HEK293 (cell line): ENCODE measurements around the gene RETN.

Experiments used
- GFI1B ChIP-seq: fragments of 450-650 bp; formaldehyde crosslinking; IDR thresholded peaks from 2 replicates; pipeline ENCODE4 v1.5.1; 2016; ENCODE audit warnings: missing biosample characterization, missing genetic modification characterization
- GLI2 ChIP-seq: fragments of 450-650 bp; formaldehyde crosslinking; IDR thresholded peaks from 2 replicates; pipeline ENCODE4; 2017; ENCODE audit warnings: missing biosample characterization, missing genetic modification characterization, low read depth, borderline replicate concordance
- KLF10 ChIP-seq: fragments of 450-650 bp; IDR thresholded peaks from 2 replicates; pipeline ENCODE4 v1.5.1; 2018; ENCODE audit warnings: missing biosample characterization, mild to moderate bottlenecking, missing genetic modification characterization
- OSR2 ChIP-seq: fragments of 450-650 bp; formaldehyde crosslinking; IDR thresholded peaks from 2 replicates; pipeline ENCODE4 v1.5.1; 2016; ENCODE audit warnings: missing biosample characterization, missing genetic modification characterization
- OVOL3 ChIP-seq: fragments of 450-650 bp; formaldehyde crosslinking; IDR thresholded peaks from 2 replicates; pipeline ENCODE4 v1.5.1; 2016; ENCODE audit warnings: missing biosample characterization, missing genetic modification characterization
- REST ChIP-seq: fragments of 450-650 bp; formaldehyde crosslinking; IDR thresholded peaks from 2 replicates; pipeline ENCODE4 v1.5.1; 2016; ENCODE audit warnings: missing biosample characterization, missing genetic modification characterization
- SCRT1 ChIP-seq: fragments of 450-650 bp; formaldehyde crosslinking; IDR thresholded peaks from 2 replicates; pipeline ENCODE4 v1.5.1; 2016; ENCODE audit warnings: missing biosample characterization, missing genetic modification characterization, borderline replicate concordance
- SCRT2 ChIP-seq: fragments of 450-650 bp; formaldehyde crosslinking; IDR thresholded peaks from 2 replicates; pipeline ENCODE4 v1.5.1; 2016; ENCODE audit warnings: missing biosample characterization, missing genetic modification characterization
- ZBTB1 ChIP-seq: fragments of 450-650 bp; formaldehyde crosslinking; IDR thresholded peaks from 2 replicates; pipeline ENCODE4 v1.5.1; 2016; ENCODE audit warnings: missing biosample characterization, missing genetic modification characterization
- ZBTB44 ChIP-seq: fragments of 450-650 bp; IDR thresholded peaks from 2 replicates; pipeline ENCODE4 v1.5.1; 2018; ENCODE audit warnings: missing biosample characterization, mild to moderate bottlenecking, missing genetic modification characterization
- ZBTB48 ChIP-seq: fragments of 450-650 bp; formaldehyde crosslinking; IDR thresholded peaks from 2 replicates; pipeline ENCODE4 v1.5.1; 2016; ENCODE audit warnings: missing biosample characterization, missing genetic modification characterization
- ZEB2 ChIP-seq: fragments of 450-650 bp; formaldehyde crosslinking; IDR thresholded peaks from 2 replicates; pipeline ENCODE4 v1.5.1; 2016; ENCODE audit warnings: missing biosample characterization, missing genetic modification characterization
- ZFP69B ChIP-seq: fragments of 450-650 bp; formaldehyde crosslinking; IDR thresholded peaks from 2 replicates; pipeline ENCODE4 v1.5.1; 2016; ENCODE audit warnings: missing biosample characterization, missing genetic modification characterization
- ZNF114 ChIP-seq: fragments of 450-650 bp; formaldehyde crosslinking; IDR thresholded peaks from 2 replicates; pipeline ENCODE4 v1.5.0; 2017; ENCODE audit warnings: missing biosample characterization, missing genetic modification characterization
- ZNF133 ChIP-seq: fragments of 450-650 bp; formaldehyde crosslinking; IDR thresholded peaks from 2 replicates; pipeline ENCODE4 v1.5.1; 2016; ENCODE audit warnings: missing biosample characterization, missing genetic modification characterization
- ZNF146 ChIP-seq: fragments of 450-650 bp; formaldehyde crosslinking; IDR thresholded peaks from 2 replicates; pipeline ENCODE4 v1.5.1; 2016; ENCODE audit warnings: missing biosample characterization, missing genetic modification characterization
- ZNF324 ChIP-seq: fragments of 450-650 bp; formaldehyde crosslinking; IDR thresholded peaks from 2 replicates; pipeline ENCODE4 v1.5.1; 2016; ENCODE audit warnings: missing biosample characterization, missing genetic modification characterization
- ZNF548 ChIP-seq: fragments of 450-650 bp; formaldehyde crosslinking; IDR thresholded peaks from 2 replicates; pipeline ENCODE4 v1.5.1; 2016; ENCODE audit warnings: missing biosample characterization, missing genetic modification characterization
- ZNF580 ChIP-seq: fragments of 450-650 bp; formaldehyde crosslinking; IDR thresholded peaks from 2 replicates; pipeline ENCODE4 v1.5.1; 2016; ENCODE audit warnings: missing biosample characterization, missing genetic modification characterization
- ZNF623 ChIP-seq: fragments of 450-650 bp; formaldehyde crosslinking; IDR thresholded peaks from 2 replicates; pipeline ENCODE4 v1.5.1; 2016; ENCODE audit warnings: missing biosample characterization, missing genetic modification characterization
- ZNF629 ChIP-seq: fragments of 450-650 bp; formaldehyde crosslinking; IDR thresholded peaks from 2 replicates; pipeline ENCODE4 v1.5.1; 2017; ENCODE audit warnings: missing biosample characterization, missing genetic modification characterization
- ZNF639 ChIP-seq: fragments of 450-650 bp; formaldehyde crosslinking; IDR thresholded peaks from 2 replicates; pipeline ENCODE4 v1.5.1; 2016; ENCODE audit warnings: missing biosample characterization, missing genetic modification characterization
- ZNF843 ChIP-seq: fragments of 450-650 bp; formaldehyde crosslinking; IDR thresholded peaks from 2 replicates; pipeline ENCODE4 v1.5.1; 2016; ENCODE audit warnings: missing biosample characterization, missing genetic modification characterization
- TF ChIP-seq, protein P1 (sequence below): fragments of 450-650 bp; formaldehyde crosslinking; IDR thresholded peaks from 2 replicates; pipeline ENCODE4 v1.5.1; 2016; ENCODE audit warnings: missing biosample characterization, missing genetic modification characterization
- TF ChIP-seq, protein P2 (sequence below): fragments of 450-650 bp; formaldehyde crosslinking; IDR thresholded peaks from 2 replicates; pipeline ENCODE4 v1.5.1; 2017; ENCODE audit warnings: missing biosample characterization, missing genetic modification characterization
- TF ChIP-seq, protein P3 (sequence below): fragments of 450-650 bp; formaldehyde crosslinking; IDR thresholded peaks from 2 replicates; pipeline ENCODE4 v1.5.0; 2017; ENCODE audit warnings: missing biosample characterization, missing genetic modification characterization, borderline replicate concordance

Gene RETN

DNA sequence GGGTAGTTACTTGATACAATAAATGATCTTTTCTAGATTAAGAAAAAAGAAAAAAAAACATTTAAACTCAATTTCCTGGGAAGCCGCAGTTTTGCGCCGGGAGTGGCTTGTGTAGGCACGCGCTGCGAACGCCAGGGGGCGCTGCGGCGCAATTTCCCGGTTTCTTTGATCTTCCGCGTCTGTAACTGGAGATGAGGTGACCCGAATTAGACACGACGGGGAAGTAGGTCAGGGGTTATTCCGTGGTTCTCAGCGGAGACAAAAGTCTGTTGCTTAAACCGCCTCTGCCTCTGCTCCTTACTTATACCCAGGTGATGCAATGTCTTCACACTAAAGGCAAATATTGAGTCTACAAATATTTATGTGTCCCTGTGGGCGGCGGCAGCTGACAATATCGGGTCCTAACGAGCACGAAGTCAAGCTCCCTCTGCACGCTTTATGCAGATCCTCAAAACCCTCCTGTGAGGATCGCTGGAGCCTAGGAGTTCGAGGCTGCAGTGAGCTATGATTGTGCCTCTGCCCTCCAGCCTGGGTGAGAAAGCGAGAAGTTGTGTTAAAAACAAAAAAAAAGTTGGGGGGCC lies 16.7 kb upstream of the RETN start (continued):
- no peak for TF ChIP-seq ZNF146 (tag by site-specific recombination)
- no peak for TF ChIP-seq GLI2
- TF ChIP-seq ZBTB1 = no peak
- TF ChIP-seq ZNF843 (tag by site-specific recombination) = peak; percentile 52; the same call in 1 of the 2 replicates
- peak; percentile 89 for TF ChIP-seq ZEB2 (tag by site-specific recombination)
- TF ChIP-seq, protein P1, sequence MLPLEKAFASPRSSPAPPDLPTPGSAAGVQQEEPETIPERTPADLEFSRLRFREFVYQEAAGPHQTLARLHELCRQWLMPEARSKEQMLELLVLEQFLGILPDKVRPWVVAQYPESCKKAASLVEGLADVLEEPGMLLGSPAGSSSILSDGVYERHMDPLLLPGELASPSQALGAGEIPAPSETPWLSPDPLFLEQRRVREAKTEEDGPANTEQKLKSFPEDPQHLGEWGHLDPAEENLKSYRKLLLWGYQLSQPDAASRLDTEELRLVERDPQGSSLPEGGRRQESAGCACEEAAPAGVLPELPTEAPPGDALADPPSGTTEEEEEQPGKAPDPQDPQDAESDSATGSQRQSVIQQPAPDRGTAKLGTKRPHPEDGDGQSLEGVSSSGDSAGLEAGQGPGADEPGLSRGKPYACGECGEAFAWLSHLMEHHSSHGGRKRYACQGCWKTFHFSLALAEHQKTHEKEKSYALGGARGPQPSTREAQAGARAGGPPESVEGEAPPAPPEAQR (tag by site-specific recombination) = peak; percentile 50; the same call in 1 of the 2 replicates
- TF ChIP-seq ZNF623 (tag by site-specific recombination) = no peak
- no peak for TF ChIP-seq ZBTB44
- no peak for TF ChIP-seq ZNF133 (tag by site-specific recombination)
- TF ChIP-seq, protein P2, sequence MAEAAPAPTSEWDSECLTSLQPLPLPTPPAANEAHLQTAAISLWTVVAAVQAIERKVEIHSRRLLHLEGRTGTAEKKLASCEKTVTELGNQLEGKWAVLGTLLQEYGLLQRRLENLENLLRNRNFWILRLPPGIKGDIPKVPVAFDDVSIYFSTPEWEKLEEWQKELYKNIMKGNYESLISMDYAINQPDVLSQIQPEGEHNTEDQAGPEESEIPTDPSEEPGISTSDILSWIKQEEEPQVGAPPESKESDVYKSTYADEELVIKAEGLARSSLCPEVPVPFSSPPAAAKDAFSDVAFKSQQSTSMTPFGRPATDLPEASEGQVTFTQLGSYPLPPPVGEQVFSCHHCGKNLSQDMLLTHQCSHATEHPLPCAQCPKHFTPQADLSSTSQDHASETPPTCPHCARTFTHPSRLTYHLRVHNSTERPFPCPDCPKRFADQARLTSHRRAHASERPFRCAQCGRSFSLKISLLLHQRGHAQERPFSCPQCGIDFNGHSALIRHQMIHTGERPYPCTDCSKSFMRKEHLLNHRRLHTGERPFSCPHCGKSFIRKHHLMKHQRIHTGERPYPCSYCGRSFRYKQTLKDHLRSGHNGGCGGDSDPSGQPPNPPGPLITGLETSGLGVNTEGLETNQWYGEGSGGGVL (tag by site-specific recombination) = no peak
- TF ChIP-seq KLF10 (tag by site-specific recombination) = no peak
- TF ChIP-seq SCRT2 (tag by site-specific recombination) = peak; percentile 59
- peak; percentile 17; the same call in 1 of the 2 replicates for TF ChIP-seq ZFP69B
- TF ChIP-seq, protein P3, sequence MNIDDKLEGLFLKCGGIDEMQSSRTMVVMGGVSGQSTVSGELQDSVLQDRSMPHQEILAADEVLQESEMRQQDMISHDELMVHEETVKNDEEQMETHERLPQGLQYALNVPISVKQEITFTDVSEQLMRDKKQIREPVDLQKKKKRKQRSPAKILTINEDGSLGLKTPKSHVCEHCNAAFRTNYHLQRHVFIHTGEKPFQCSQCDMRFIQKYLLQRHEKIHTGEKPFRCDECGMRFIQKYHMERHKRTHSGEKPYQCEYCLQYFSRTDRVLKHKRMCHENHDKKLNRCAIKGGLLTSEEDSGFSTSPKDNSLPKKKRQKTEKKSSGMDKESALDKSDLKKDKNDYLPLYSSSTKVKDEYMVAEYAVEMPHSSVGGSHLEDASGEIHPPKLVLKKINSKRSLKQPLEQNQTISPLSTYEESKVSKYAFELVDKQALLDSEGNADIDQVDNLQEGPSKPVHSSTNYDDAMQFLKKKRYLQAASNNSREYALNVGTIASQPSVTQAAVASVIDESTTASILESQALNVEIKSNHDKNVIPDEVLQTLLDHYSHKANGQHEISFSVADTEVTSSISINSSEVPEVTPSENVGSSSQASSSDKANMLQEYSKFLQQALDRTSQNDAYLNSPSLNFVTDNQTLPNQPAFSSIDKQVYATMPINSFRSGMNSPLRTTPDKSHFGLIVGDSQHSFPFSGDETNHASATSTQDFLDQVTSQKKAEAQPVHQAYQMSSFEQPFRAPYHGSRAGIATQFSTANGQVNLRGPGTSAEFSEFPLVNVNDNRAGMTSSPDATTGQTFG (tag by site-specific recombination) = no peak
- no peak for TF ChIP-seq REST
- TF ChIP-seq ZNF114 (tag by site-specific recombination) = no peak
- peak; percentile 67; the same call in 1 of the 2 replicates for TF ChIP-seq ZNF639 (tag by site-specific recombination)
- no peak for TF ChIP-seq GFI1B (tag by site-specific recombination)
- TF ChIP-seq ZNF548 (tag by site-specific recombination) = no peak
- TF ChIP-seq OVOL3 = no peak
- TF ChIP-seq ZNF324 (tag by site-specific recombination) = 0 out of 2 replicates have a peak, but pooled peaks have one; percentile 47
- peak; percentile 75 for TF ChIP-seq ZNF629 (tag by site-specific recombination)
- peak; percentile 42 for TF ChIP-seq OSR2 (tag by site-specific recombination)
- TF ChIP-seq ZNF580 = peak; percentile 50; the same call in 1 of the 2 replicates
- TF ChIP-seq SCRT1 = 0 out of 2 replicates have a peak, but pooled peaks have one; percentile 29
- peak; percentile 62; the same call in 1 of the 2 replicates for TF ChIP-seq ZBTB48 (tag by site-specific recombination)
